ENCODE results near the gene GNG5. TPM values are rescaled to one million over a fixed set of nuclear protein-coding genes. Genes with fewer than 3 reads are reported as not detected.

Gene GNG5
- polyA plus RNA-seq, 1 experiment: 124 TPM

DNA sequence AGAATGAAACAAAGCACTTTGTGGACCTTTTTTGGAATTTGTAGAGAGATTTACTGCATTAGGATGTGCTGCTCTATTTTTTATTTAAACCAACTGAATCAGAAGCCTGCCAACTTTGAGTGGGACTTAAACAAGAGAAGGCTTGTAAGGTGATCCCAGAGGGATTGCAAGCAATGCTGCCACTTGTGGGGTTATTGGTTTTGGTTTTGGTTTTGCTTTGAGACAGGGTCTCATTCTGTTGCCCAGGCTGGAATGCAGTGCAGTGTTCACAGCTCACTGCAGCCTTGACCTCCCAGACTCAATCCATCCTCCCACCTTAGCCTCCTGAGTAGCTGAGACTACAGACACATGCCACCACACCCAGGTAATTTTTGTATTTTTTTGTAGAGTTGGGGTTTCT is 32.2 kb upstream of the GNG5 start:
- no peak overlapping the region for H3K27ac ChIP-seq (ENCODE audit: low read depth, low read length)
- DNase-seq (ENCODE audit: low read depth, low spot score): no peak
- ChIA-PET CTCF (no interaction called here), POLR2A (interaction anchor here (0.8 kb wide), 1 partner anchor 33 kb away, joined by 3 read pairs; the partner anchor contains the start of genes GNG5 and SPATA1)
- H3K4me3 ChIP-seq (ENCODE audit: low read depth, low read length): no peak overlapping the region
- TF ChIP-seq, protein P1, sequence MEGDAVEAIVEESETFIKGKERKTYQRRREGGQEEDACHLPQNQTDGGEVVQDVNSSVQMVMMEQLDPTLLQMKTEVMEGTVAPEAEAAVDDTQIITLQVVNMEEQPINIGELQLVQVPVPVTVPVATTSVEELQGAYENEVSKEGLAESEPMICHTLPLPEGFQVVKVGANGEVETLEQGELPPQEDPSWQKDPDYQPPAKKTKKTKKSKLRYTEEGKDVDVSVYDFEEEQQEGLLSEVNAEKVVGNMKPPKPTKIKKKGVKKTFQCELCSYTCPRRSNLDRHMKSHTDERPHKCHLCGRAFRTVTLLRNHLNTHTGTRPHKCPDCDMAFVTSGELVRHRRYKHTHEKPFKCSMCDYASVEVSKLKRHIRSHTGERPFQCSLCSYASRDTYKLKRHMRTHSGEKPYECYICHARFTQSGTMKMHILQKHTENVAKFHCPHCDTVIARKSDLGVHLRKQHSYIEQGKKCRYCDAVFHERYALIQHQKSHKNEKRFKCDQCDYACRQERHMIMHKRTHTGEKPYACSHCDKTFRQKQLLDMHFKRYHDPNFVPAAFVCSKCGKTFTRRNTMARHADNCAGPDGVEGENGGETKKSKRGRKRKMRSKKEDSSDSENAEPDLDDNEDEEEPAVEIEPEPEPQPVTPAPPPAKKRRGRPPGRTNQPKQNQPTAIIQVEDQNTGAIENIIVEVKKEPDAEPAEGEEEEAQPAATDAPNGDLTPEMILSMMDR (IDR thresholded peaks at IDR 0.05; ENCODE audit: low read depth, low read length): no peak
- no peaks in the 10 kb centered on the region for H3K27me3 ChIP-seq (ENCODE audit: control insufficient read depth, insufficient read depth, low read length)
- H3K9me3 ChIP-seq (ENCODE audit: control insufficient read depth, insufficient read depth, low read length): no peaks in the 10 kb centered on the region

DNA sequence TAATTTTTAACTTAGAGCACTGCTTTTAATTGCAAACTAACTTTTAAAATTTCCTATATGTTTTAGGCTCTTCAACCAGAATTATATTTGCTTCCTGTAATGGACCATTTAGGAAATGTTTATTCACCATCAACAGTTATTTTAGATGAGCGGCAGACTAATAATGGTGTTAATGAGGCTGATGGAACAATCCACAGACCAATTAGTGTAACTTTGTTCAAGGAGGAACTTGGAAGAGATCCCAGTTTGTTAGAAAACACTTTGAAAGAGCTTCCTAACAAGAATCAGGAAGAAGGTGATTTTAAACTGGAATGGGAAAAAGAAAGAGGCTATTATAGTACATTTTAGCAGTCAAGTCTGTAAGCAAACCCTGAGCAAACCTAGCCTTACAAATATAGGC is 19.4 kb upstream of the GNG5 start:
- TF ChIP-seq, protein P1 (IDR thresholded peaks at IDR 0.05; ENCODE audit: low read depth, low read length): no peak
- no peak for DNase-seq (ENCODE audit: low read depth, low spot score)
- Histone ChIP-seq H3K27me3 (ENCODE audit: control insufficient read depth, insufficient read depth, low read length) (no peaks in the 10 kb centered on the region), H3K9me3 (ENCODE audit: control insufficient read depth, insufficient read depth, low read length) (no peaks in the 10 kb centered on the region), H3K4me3 (ENCODE audit: low read depth, low read length) (no peak overlapping the region), H3K27ac (ENCODE audit: low read depth, low read length) (no peak overlapping the region)
- CTCF ChIA-PET: interaction anchor here (0.6 to 1.5 kb wide), 2 partner anchors 50 to 94 kb away, joined by 3 to 6 read pairs; no protein-coding TSS in a partner anchor
- POLR2A ChIA-PET: no interaction called here

DNA sequence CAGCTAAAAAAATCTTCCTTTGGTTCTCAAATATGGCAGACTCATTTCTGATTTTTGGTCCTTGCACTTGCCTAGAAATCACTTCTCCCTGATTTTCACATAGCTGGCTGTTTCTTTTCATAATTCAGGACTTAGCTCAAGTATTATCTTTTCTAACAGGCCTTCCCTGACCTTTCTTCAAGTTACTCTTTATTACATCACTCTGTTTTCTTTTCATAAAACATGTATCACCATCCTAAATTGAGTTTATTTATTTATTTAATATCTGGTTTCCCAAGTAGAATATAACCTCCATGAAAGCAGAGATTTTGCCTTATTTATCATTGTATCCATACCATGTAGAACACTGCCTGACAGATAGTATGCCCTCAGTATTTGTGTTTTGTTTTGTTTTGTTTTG is 18.2 kb upstream of the GNG5 start:
- TF ChIP-seq, protein P1 (IDR thresholded peaks at IDR 0.05; ENCODE audit: low read depth, low read length): no peak
- no peaks in the 10 kb centered on the region for H3K27me3 ChIP-seq (ENCODE audit: control insufficient read depth, insufficient read depth, low read length)
- H3K27ac ChIP-seq (ENCODE audit: low read depth, low read length): no peak overlapping the region
- no peaks in the 10 kb centered on the region for H3K9me3 ChIP-seq (ENCODE audit: control insufficient read depth, insufficient read depth, low read length)
- POLR2A ChIA-PET: no interaction called here
- no peak for DNase-seq (ENCODE audit: low read depth, low spot score)
- CTCF ChIA-PET: interaction anchor here (0.9 kb wide), 1 partner anchor 229 kb away, joined by 3 read pairs; no protein-coding TSS in a partner anchor
- no peak overlapping the region for H3K4me3 ChIP-seq (ENCODE audit: low read depth, low read length)

- ChIA-PET POLR2A (no interaction called here), CTCF (no interaction called here)
- H3K4me3 ChIP-seq (ENCODE audit: low read depth, low read length): no peak overlapping the region
- H3K9me3 ChIP-seq (ENCODE audit: control insufficient read depth, insufficient read depth, low read length): peaks cover 4% of the 10 kb centered on the region
- TF ChIP-seq, protein P1 (IDR thresholded peaks at IDR 0.05; ENCODE audit: low read depth, low read length): no peak
- no peak for DNase-seq (ENCODE audit: low read depth, low spot score)
- no peaks in the 10 kb centered on the region for H3K27me3 ChIP-seq (ENCODE audit: control insufficient read depth, insufficient read depth, low read length)
- no peak overlapping the region for H3K27ac ChIP-seq (ENCODE audit: low read depth, low read length)
Observed at GRCh38 chr1:84510668-84511067, 4.3 kb upstream of the GNG5 start.

GRCh38 chr1:84510165-84510564 is 3.8 kb upstream of the GNG5 start:
- POLR2A ChIA-PET: no interaction called here

More at GRCh38 chr1:84510165-84510564, 3.8 kb upstream of the GNG5 start:
- Histone ChIP-seq H3K27me3 (ENCODE audit: control insufficient read depth, insufficient read depth, low read length) (no peaks in the 10 kb centered on the region), H3K27ac (ENCODE audit: low read depth, low read length) (no peak overlapping the region), H3K9me3 (ENCODE audit: control insufficient read depth, insufficient read depth, low read length) (peaks cover 4% of the 10 kb centered on the region), H3K4me3 (ENCODE audit: low read depth, low read length) (no peak overlapping the region)
- CTCF ChIA-PET: no interaction called here
- DNase-seq (ENCODE audit: low read depth, low spot score): no peak
- TF ChIP-seq, protein P1 (IDR thresholded peaks at IDR 0.05; ENCODE audit: low read depth, low read length): no peak
